ENCODE results near the gene SGTA. TPM values are rescaled to one million over a fixed set of nuclear protein-coding genes. Genes with fewer than 3 reads are reported as not detected.

Gene SGTA
- total and polyA plus RNA-seq, 2 of the 8 experiments (the other 6 are each of a cell fraction or from before 2014, with no cell fraction given), result 86.8 to 130 TPM

DNA sequence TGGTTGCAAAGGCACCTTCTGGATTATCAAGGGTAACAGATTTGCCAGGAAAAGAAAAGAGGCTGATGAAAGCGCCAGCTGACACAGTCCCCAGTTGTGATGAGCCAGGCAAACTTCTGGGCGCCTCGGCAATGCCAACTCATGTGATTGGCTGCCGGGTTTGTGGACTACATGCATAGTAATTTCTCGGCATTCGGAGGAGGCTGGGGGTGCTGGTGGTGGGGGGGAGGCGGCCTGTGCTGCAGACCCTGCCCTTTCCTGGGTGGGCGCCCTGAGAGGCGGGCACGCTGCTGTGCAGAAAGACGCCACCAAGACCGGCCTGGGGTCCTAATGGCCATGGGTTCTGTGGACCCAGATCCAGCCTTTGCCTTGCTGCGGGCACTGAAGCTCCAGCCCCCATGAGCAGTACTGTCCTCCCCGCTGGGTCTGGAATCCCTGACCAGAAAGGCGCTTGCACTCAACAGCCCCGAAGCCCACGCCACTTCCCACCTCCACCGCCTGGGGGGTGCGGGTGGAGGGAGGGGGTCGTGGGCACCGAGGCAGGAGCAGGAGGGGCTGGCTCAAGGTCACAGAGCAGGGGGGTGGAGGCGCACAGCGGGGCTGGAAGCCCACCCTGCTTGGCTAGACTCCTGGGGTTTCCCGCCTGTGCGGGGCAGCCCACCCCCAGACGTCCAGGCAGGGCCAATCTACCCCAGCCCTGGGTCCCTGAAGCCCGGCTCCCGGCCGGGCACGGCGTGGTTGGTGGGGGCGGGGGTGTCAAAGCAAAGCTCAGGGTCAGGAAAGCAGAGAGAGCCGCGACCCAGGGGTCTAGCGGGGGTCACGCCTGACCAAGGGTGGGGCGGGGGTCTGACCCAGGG, 62.9 kb downstream of the SGTA start (continued):
- TF ChIP-seq POLR2A (IDR thresholded peaks at IDR 0.05; ENCODE audit: control extremely low read depth in 1 of 2, low read depth in 2 of 2, low read length in 2 of 2) (no peak), TBP (IDR thresholded peaks at IDR 0.05; ENCODE audit: low read depth, low read length) (peak; percentile 34; the same call in 1 of the 2 replicates), GABPA (IDR thresholded peaks at IDR 0.05; ENCODE audit: borderline replicate concordance, insufficient read depth, low read length) (no peak), CBX5 (IDR thresholded peaks at IDR 0.05; ENCODE audit: low read depth, low read length) (no peak), KDM1A (IDR thresholded peaks at IDR 0.05; ENCODE audit: borderline replicate concordance, low read length) (no peak), SIN3A (conservative IDR thresholded peaks at IDR 0.05 in 1 of 2, IDR thresholded peaks at IDR 0.05 in 1 of 2; ENCODE audit: low read depth in 1 of 2, low read length in 2 of 2) (peak in 1 of 2 experiments; percentile 22; a peak in 1 of 4 replicates), SIRT6 (IDR thresholded peaks at IDR 0.05; ENCODE audit: low read length) (no peak), CTBP2 (IDR thresholded peaks at IDR 0.05; ENCODE audit: borderline replicate concordance, insufficient read depth, insufficient read length, low read length) (peak; percentile 53), SP1 (IDR thresholded peaks at IDR 0.05; ENCODE audit: low read depth, low read length) (no peak), HDAC2 (IDR thresholded peaks at IDR 0.05; ENCODE audit: borderline replicate concordance in 1 of 2, low read depth in 2 of 2, low read length in 2 of 2) (peak in 1 of 2 experiments; percentile 54; a peak in 1 of 4 replicates)

Data from H1 (cell line).